GM12864 (cell line): ENCODE results near the gene SDHA.
"Not testable (repeated sequence)": the region's sequence is repeated elsewhere in the genome, so short reads cannot be mapped to it uniquely, and the experiment has no call there.

Source experiments
- DNase-seq: peaks from one replicate; pipeline ENCODE4 v3.0.0-alpha.2; 2011; ENCODE audit warnings: low read depth
- H3K4me3 ChIP-seq: 2 replicates; pipeline ENCODE4 v1.5.1; 2011; ENCODE audit warnings: mild to moderate bottlenecking, low read depth, low read length, control low read depth
- TF ChIP-seq, protein P1 (sequence below): IDR thresholded peaks from 2 replicates; pipeline ENCODE4 v1.5.1; 2011; ENCODE audit warnings: low read depth, mild to moderate bottlenecking, moderate library complexity, low read length, control low read depth, inconsistent platforms; ENCODE audit errors: missing control alignments

SDHA gene

DNA sequence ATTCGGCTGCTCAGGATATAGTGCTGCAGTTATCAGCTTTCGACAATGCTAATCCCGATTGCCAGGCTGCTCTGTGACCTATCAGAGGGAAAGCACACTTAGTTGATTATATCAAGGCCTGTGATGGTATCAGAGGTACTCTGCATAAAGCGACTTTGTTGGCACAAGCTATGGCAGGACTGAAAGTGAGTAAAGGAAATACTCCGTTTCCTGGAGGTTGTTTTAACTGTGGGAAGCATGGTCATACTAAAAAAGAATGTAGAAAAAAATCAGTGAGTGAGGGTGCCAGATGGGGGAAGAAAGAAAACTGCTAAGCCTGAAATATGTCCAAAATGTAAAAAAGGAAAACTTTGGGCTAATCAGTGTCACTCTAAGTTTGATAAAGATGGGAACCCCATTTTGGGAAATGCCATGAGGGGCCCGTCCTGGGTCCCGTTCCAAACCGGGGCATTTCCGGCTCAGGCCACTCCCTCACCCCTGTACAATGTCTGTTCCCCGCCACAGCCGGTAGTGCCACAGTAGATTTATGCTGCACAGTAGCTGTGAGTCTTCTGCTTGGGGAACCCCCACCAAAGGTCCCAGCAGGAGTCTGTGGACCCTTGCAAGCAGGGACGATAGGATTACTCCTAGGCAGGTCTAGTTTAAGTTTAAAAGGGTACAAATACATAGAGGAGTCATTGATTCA, 25.7 kb downstream of the SDHA start:
- not testable (repeated sequence) for H3K4me3 ChIP-seq, DNase-seq

DNA sequence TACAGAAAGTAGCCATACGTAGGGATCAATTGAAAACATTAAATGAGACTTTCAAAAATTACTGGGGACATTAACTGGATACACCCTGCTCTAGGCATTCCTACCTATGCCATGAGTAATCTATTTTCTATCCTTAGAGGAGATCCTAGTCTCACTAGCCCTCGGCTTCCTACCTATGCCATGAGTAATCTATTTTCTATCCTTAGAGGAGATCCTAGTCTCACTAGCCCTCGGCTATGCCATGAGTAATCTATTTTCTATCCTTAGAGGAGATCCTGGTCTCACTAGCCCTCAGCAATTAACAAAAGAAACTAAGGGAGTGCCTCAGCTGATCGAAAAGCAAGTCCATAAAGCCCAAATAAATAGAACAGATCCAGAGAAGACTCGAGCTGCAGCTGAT, 27.6 kb downstream of the SDHA start:
- not testable (repeated sequence) for H3K4me3 ChIP-seq, DNase-seq

DNA sequence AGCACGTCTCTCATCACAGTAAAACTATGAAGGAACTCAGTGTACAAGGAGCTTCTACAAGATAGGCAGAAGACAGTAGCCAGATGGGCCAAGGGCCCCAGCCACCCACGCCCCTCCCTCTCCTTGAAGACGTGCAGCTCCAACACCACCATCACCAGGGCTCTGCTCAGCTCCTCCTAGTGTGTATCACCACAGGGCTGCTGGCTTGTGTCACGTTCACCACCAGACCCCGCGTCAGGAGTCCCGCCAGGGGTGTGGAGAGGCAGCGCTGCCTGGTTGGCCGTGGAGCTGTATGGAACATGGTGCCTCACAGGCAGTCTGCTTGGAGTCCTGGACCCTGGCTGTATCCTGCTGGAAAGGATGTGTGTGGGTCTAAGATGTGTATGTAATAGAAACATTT, 32.3 kb downstream of the SDHA start:
- H3K4me3 ChIP-seq, DNase-seq: not testable (repeated sequence)

DNA sequence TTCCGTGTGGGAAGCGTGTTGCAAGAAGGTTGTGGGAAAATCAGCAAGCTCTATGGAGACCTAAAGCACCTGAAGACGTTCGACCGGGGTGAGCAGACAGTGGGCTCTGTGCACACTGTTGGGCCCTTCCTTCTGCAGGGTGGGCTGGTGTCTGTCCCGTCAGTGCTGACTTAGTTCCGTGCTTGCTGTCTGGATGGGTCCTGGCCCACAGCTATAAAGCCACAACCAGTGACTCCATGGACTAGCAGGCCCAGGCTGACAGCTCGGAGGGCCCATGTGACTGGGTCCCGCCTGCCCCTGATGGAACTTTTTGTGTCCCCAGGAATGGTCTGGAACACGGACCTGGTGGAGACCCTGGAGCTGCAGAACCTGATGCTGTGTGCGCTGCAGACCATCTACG, 32.9 kb downstream of the SDHA start:
- DNase-seq, H3K4me3 ChIP-seq: not testable (repeated sequence)

DNA sequence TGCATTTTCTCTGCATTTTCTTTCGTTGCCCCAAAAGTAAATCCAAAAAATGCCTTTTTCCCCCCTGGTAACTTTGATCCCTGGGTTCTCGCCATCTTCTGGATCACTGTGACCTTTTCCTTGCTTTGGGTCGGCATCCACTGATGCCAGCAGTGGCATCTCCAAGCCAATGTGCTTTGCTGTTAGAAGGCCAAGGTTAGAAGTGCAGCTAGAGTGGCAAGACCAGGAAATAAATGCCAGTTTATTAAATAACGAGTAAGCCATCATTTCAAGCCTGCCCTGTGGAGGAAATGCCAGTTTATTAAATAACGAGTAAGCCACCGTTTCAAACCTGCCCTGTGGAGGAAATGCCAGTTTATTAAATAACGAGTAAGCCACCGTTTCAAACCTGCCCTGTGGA, 33.4 kb downstream of the SDHA start:
- not testable (repeated sequence) for H3K4me3 ChIP-seq, DNase-seq

DNA sequence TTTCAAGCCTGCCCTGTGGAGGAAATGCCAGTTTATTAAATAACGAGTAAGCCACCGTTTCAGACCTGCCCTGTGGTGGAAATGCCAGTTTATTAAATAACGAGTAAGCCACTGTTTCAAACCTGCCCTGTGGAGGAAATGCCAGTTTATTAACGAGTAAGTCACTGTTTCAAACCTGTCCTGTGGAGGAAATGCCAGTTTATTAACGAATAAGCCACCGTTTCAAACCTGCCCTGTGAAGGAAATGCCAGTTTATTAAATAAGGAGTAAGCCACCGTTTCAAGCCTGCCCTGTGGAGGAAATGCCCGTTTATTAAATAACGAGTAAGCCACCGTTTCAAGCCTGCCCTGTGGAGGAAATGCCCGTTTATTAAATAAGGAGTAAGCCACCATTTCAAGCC, 33.9 kb downstream of the SDHA start:
- DNase-seq, H3K4me3 ChIP-seq: not testable (repeated sequence)

DNA sequence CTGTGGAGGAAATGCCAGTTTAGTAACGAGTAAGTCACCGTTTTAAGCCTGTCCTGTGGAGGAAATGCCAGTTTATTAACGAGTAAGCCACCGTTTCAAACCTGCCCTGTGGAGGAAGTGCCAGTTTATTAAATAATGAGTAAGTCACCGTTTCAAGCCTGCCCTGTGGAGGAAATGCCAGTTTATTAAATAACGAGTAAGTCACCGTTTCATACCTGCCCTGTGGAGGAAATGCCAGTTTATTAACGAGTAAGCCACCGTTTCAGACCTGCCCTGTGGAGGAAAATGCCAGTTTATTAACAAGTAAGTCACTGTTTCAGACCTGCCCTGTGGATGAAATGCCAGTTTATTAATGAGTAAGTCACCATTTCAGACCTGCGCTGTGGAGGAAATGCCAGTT, 34.4 kb downstream of the SDHA start:
- TF ChIP-seq, protein P1, sequence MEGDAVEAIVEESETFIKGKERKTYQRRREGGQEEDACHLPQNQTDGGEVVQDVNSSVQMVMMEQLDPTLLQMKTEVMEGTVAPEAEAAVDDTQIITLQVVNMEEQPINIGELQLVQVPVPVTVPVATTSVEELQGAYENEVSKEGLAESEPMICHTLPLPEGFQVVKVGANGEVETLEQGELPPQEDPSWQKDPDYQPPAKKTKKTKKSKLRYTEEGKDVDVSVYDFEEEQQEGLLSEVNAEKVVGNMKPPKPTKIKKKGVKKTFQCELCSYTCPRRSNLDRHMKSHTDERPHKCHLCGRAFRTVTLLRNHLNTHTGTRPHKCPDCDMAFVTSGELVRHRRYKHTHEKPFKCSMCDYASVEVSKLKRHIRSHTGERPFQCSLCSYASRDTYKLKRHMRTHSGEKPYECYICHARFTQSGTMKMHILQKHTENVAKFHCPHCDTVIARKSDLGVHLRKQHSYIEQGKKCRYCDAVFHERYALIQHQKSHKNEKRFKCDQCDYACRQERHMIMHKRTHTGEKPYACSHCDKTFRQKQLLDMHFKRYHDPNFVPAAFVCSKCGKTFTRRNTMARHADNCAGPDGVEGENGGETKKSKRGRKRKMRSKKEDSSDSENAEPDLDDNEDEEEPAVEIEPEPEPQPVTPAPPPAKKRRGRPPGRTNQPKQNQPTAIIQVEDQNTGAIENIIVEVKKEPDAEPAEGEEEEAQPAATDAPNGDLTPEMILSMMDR, result no peak
- DNase-seq, result no peak
- no peak overlapping the region for H3K4me3 ChIP-seq

DNA sequence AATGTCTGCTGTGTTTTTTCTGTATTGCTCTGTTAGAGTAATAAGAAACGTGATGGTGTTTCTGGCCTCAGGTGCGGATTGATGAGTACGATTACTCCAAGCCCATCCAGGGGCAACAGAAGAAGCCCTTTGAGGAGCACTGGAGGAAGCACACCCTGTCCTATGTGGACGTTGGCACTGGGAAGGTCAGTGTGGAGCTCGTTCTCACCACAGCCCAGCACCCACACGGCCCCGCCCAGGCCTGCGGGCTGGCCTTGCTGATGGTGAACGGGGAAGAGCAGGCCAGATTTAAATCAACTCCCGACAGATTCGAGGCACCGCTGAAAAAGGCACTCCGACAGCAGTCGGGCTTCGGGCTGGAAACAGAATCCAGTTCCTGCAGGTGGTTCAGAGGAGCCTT, 36.2 kb downstream of the SDHA start:
- DNase-seq, H3K4me3 ChIP-seq: not testable (repeated sequence)

DNA sequence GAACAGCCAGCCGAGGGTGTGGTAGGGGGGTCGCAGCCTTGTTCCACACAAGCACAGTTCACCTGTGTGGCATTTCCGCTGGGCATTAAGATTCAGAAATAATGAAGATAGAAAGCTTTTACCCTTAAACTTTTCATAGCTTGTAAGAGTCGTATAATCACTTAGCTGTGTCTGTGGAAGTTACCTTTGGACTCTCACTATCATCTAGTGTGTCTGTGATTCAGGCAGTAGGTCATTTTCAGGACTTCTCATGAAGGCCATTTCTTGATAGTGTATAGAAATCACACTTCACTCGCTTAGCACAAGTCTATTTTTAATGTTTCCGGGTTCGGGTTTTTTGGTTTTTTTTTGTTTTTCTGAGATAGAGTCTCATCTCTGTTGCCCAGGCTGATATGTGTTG, 37.0 kb downstream of the SDHA start:
- DNase-seq, H3K4me3 ChIP-seq: not testable (repeated sequence)

DNA sequence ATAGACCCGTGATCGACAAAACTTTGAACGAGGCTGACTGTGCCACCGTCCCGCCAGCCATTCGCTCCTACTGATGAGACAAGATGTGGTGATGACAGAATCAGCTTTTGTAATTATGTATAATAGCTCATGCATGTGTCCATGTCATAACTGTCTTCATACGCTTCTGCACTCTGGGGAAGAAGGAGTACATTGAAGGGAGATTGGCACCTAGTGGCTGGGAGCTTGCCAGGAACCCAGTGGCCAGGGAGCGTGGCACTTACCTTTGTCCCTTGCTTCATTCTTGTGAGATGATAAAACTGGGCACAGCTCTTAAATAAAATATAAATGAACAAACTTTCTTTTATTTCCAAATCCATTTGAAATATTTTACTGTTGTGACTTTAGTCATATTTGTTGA, 38.2 kb downstream of the SDHA start:
- H3K4me3 ChIP-seq, DNase-seq: not testable (repeated sequence)

DNA sequence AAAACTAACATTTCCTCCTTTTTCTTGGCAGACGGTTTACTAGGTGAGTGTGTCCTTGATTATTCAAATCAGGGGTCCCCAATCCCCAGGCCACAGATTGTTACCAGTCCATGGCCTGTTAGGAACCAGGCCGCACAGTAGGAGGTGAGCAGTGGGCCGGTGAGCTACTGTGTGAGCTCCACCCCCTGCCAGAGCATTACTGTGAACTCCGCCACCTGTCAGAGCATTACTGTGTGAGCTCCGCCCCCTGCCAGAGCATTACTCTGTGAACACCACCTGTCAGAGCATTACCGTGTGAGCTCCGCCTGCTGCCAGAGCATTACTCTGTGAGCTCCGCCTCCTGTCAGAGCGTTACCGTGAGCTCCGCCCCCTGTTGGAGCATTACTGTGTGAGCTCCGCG, 39.0 kb downstream of the SDHA start:
- H3K4me3 ChIP-seq, result no peak overlapping the region
- TF ChIP-seq, protein P1, result no peak
- DNase-seq, result no peak

DNA sequence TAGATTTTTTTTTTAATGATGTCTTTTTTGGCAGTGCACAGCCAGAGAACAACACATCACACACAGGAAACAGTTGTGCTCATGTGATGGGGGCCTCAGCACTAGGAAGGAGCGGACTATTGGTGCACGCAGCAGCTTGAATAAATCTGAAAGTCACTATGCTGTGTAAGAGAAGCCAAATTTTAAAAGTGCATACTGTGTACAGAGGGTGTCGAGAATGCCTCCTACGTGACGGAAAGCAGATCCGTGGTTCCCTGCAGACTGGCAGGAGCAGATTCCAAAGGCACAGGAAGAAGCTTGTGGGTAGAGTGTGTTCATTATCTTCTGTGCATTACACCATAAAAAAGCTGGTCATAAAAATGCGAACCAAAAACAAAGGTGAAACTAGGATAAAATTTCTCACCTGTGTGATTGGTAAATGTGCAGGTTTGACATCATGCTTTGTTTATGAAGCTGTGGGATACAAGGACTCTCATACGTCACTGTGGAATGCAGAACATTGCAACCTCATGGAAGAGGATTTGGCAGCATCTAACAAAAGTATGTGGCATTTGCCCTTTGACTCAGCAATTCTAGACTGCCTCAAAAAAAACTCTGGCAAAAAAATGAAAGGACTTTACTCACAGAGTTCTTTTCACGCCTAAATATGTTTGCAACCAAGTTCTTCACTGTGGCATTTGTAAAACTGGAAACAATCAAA, 45.3 kb downstream of the SDHA start:
- not testable (repeated sequence) for DNase-seq, H3K4me3 ChIP-seq

DNA sequence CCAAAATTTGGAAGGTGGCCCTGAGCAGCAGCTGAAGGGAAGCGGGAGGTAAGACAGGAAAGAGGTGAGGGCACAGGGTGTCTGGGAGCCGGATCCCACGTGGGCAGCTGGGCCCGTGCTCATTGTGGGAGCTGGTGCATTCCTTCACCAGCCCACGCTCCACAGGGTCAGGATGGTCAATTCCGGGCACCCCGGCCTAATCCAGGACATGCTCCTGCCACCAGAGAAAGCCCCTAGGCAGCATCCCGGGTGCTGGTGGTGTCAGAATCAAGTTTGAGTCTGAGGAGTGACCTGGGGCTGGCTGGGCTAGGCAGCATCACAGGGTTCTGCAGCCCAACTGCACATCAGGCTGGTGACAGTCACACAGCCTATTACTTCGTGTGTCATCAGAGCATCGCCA, 46.2 kb downstream of the SDHA start:
- TF ChIP-seq, protein P1, result no peak
- no peak overlapping the region for H3K4me3 ChIP-seq
- DNase-seq, result no peak

DNA sequence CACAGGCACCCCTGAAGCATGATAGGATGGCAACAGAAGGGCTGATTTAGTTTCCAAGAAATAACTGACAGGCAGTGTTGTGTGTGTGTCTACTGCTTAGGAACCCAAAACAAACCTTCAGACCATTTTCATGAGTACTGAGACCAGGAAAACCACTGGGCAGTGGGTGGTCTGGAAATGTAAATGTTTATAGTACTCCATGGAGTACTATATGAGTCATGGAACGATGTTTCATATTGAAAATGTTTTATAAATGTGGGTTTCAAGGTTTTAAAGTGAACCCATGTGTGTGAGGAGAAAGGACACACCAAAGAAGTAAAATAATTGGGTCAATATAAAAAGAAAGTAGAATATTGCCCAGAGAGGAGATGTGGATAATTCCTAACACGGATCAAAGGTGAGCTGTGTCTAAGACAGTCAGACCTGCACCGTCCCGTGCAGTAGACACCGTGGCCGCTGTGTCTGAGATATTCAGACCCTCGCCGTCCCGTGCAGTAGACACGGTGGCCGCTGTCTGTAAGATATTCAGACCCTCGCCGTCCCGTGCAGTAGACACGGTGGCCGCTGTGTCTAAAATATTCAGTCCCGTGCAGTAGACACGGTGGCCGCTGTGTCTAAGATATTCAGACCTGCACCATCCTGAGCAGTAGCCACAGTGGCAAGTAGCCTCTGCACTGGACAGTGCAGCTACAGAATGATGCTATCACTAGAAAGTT, 48.3 kb downstream of the SDHA start:
- DNase-seq, H3K4me3 ChIP-seq: not testable (repeated sequence)
